ENCODE data around the gene NRM. TPM values are rescaled to one million over a fixed set of nuclear protein-coding genes. Genes with fewer than 3 reads are reported as not detected.

Gene NRM
- total and polyA plus RNA-seq, 2 of the 13 experiments (the other 11 are each of a cell fraction or from before 2014, with no cell fraction given), result 12.5 to 16.0 TPM

DNA sequence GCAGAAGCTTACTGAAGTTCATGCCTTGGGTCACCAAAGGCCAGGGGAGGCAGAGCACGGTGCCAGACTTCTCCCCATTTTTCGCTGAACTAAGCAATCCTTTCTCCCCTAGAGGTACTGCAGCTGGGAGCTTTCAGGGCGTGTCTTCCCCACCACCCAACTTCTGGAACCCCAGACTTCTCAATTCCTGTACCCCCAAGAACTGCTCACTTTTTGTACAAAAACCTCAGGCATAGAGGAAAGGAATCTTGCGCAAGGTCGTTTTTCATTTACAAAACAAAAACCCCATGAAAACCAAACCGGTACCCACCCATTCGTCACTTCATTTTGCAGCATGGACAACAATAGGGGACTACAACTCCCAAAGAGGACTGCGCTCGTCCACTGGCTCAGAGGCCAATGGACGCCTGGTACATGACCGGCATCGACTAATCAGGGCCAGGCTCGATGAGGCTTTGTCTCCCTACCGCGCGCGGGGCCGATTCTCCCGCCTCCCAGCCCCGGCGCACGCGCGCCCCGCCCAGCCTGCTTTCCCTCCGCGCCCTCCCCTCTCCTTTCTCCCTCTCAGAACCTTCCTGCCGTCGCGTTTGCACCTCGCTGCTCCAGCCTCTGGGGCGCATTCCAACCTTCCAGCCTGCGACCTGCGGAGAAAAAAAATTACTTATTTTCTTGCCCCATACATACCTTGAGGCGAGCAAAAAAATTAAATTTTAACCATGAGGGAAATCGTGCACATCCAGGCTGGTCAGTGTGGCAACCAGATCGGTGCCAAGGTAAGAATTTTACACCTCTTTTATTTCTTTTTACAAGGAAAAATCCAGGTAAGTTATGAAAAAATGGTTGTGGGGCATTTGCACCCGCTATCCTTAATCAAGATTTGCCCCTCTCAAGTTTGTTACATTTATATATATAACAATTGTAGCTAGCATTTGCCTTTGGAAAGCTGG, 29.3 kb upstream of the NRM start, which contains the start of gene TUBB (continued):
- TF ChIP-seq, protein P1, sequence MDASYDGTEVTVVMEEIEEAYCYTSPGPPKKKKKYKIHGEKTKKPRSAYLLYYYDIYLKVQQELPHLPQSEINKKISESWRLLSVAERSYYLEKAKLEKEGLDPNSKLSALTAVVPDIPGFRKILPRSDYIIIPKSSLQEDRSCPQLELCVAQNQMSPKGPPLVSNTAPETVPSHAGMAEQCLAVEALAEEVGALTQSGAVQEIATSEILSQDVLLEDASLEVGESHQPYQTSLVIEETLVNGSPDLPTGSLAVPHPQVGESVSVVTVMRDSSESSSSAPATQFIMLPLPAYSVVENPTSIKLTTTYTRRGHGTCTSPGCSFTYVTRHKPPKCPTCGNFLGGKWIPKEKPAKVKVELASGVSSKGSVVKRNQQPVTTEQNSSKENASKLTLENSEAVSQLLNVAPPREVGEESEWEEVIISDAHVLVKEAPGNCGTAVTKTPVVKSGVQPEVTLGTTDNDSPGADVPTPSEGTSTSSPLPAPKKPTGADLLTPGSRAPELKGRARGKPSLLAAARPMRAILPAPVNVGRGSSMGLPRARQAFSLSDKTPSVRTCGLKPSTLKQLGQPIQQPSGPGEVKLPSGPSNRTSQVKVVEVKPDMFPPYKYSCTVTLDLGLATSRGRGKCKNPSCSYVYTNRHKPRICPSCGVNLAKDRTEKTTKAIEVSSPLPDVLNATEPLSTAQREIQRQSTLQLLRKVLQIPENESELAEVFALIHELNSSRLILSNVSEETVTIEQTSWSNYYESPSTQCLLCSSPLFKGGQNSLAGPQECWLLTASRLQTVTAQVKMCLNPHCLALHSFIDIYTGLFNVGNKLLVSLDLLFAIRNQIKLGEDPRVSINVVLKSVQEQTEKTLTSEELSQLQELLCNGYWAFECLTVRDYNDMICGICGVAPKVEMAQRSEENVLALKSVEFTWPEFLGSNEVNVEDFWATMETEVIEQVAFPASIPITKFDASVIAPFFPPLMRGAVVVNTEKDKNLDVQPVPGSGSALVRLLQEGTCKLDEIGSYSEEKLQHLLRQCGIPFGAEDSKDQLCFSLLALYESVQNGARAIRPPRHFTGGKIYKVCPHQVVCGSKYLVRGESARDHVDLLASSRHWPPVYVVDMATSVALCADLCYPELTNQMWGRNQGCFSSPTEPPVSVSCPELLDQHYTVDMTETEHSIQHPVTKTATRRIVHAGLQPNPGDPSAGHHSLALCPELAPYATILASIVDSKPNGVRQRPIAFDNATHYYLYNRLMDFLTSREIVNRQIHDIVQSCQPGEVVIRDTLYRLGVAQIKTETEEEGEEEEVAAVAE (CRISPR knock-in tag; IDR thresholded peaks at IDR 0.05; ENCODE audit: borderline replicate concordance), result peak; percentile 72; the same call in 1 of the 2 replicates
- TF ChIP-seq NCOA5 (CRISPR knock-in tag; IDR thresholded peaks at IDR 0.05) (no peak), AHR (CRISPR knock-in tag; IDR thresholded peaks at IDR 0.05) (no peak; the same call in 1 of the 2 replicates), BORCS8-MEF2B (CRISPR knock-in tag; IDR thresholded peaks at IDR 0.05) (peak; percentile 17; the same call in 1 of the 2 replicates), ZNF589 (CRISPR knock-in tag; conservative IDR thresholded peaks at IDR 0.05) (peak; percentile 66; the same call in 1 of the 2 replicates), ZNF570 (CRISPR knock-in tag; IDR thresholded peaks at IDR 0.05; ENCODE audit: borderline replicate concordance) (no peak), ZNF749 (CRISPR knock-in tag; IDR thresholded peaks at IDR 0.05; ENCODE audit: borderline replicate concordance) (peak; percentile 86; the same call in 1 of the 2 replicates)
- TF ChIP-seq, protein P2, sequence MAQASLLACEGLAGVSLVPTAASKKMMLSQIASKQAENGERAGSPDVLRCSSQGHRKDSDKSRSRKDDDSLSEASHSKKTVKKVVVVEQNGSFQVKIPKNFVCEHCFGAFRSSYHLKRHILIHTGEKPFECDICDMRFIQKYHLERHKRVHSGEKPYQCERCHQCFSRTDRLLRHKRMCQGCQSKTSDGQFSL (CRISPR knock-in tag; IDR thresholded peaks at IDR 0.05), result peak; percentile 62; the same call in 1 of the 2 replicates
- TF ChIP-seq, protein P3, sequence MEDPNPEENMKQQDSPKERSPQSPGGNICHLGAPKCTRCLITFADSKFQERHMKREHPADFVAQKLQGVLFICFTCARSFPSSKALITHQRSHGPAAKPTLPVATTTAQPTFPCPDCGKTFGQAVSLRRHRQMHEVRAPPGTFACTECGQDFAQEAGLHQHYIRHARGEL (CRISPR knock-in tag; IDR thresholded peaks at IDR 0.05), result no peak
- TF ChIP-seq, protein P4, sequence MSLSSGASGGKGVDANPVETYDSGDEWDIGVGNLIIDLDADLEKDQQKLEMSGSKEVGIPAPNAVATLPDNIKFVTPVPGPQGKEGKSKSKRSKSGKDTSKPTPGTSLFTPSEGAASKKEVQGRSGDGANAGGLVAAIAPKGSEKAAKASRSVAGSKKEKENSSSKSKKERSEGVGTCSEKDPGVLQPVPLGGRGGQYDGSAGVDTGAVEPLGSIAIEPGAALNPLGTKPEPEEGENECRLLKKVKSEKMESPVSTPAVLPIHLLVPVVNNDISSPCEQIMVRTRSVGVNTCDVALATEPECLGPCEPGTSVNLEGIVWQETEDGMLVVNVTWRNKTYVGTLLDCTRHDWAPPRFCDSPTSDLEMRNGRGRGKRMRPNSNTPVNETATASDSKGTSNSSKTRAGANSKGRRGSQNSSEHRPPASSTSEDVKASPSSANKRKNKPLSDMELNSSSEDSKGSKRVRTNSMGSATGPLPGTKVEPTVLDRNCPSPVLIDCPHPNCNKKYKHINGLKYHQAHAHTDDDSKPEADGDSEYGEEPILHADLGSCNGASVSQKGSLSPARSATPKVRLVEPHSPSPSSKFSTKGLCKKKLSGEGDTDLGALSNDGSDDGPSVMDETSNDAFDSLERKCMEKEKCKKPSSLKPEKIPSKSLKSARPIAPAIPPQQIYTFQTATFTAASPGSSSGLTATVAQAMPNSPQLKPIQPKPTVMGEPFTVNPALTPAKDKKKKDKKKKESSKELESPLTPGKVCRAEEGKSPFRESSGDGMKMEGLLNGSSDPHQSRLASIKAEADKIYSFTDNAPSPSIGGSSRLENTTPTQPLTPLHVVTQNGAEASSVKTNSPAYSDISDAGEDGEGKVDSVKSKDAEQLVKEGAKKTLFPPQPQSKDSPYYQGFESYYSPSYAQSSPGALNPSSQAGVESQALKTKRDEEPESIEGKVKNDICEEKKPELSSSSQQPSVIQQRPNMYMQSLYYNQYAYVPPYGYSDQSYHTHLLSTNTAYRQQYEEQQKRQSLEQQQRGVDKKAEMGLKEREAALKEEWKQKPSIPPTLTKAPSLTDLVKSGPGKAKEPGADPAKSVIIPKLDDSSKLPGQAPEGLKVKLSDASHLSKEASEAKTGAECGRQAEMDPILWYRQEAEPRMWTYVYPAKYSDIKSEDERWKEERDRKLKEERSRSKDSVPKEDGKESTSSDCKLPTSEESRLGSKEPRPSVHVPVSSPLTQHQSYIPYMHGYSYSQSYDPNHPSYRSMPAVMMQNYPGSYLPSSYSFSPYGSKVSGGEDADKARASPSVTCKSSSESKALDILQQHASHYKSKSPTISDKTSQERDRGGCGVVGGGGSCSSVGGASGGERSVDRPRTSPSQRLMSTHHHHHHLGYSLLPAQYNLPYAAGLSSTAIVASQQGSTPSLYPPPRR (CRISPR knock-in tag; IDR thresholded peaks at IDR 0.05; ENCODE audit: borderline replicate concordance), result peak; percentile 28; the same call in 1 of the 2 replicates
- TF ChIP-seq, protein P5, sequence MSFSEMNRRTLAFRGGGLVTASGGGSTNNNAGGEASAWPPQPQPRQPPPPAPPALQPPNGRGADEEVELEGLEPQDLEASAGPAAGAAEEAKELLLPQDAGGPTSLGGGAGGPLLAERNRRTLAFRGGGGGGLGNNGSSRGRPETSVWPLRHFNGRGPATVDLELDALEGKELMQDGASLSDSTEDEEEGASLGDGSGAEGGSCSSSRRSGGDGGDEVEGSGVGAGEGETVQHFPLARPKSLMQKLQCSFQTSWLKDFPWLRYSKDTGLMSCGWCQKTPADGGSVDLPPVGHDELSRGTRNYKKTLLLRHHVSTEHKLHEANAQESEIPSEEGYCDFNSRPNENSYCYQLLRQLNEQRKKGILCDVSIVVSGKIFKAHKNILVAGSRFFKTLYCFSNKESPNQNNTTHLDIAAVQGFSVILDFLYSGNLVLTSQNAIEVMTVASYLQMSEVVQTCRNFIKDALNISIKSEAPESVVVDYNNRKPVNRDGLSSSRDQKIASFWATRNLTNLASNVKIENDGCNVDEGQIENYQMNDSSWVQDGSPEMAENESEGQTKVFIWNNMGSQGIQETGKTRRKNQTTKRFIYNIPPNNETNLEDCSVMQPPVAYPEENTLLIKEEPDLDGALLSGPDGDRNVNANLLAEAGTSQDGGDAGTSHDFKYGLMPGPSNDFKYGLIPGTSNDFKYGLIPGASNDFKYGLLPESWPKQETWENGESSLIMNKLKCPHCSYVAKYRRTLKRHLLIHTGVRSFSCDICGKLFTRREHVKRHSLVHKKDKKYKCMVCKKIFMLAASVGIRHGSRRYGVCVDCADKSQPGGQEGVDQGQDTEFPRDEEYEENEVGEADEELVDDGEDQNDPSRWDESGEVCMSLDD (CRISPR knock-in tag; IDR thresholded peaks at IDR 0.05; ENCODE audit: borderline replicate concordance), result peak; percentile 35; the same call in 1 of the 2 replicates

Data from HepG2 (cell line).